Measurements from ENCODE around the gene ZFP2. TPM values are rescaled to one million over a fixed set of nuclear protein-coding genes. Genes with fewer than 3 reads are reported as not detected.
"Not testable (repeated sequence)": the region's sequence is repeated elsewhere in the genome, so short reads cannot be mapped to it uniquely, and the experiment has no call there.

Gene ZFP2
- total RNA-seq, 2 experiments from 2014 or later = 0.22 to 0.32 TPM

- H3K4me3 ChIP-seq (ENCODE audit: low read depth, low read length, poor library complexity, severe bottlenecking) = no peak overlapping the region
- POLR2A ChIA-PET = no interaction called here
- TF ChIP-seq EZH2phosphoT487 (IDR thresholded peaks at IDR 0.05; ENCODE audit: borderline replicate concordance, low read depth, low read length) (no peak), CTCF (conservative IDR thresholded peaks at IDR 0.05; ENCODE audit: low read length) (no peak)
- intact Hi-C loops (cut with micrococcal nuclease; ENCODE audit: unreplicated experiment) = no loop called here
- H2AFZ ChIP-seq (ENCODE audit: low read length) = no peak overlapping the region
- no peaks in the 10 kb centered on the region for H4K20me1 ChIP-seq (ENCODE audit: insufficient read depth, low read length)
- CTCF ChIA-PET (ENCODE audit: unreplicated experiment) = no interaction called here
- no TSS peak for BruUV-seq (replicated peaks)
- H3K9me2 ChIP-seq (ENCODE audit: insufficient read depth, low read length) = no peaks in the 10 kb centered on the region
- H3K9me3 ChIP-seq (ENCODE audit: low read length) = peaks cover 21% of the 10 kb centered on the region
- H3K79me2 ChIP-seq (ENCODE audit: insufficient read depth, low read depth, low read length) = no peaks in the 10 kb centered on the region
- no peaks in the 10 kb centered on the region for H3K4me1 ChIP-seq (ENCODE audit: insufficient read depth, low read length, poor library complexity, severe bottlenecking)
- no peak overlapping the region for H3K4me2 ChIP-seq (ENCODE audit: low read length)
- H3K27ac ChIP-seq (ENCODE audit: low read depth, low read length, poor library complexity, severe bottlenecking) = no peak overlapping the region
- H3K36me3 ChIP-seq (ENCODE audit: insufficient read depth, low read length) = peaks cover 86% of the 10 kb centered on the region
- no peak for DNase-seq (ENCODE audit: low spot score)
Observed at GRCh38 chr5:178870411-178870810, 25.3 kb upstream of the ZFP2 start.

GRCh38 chr5:178872302-178872701, 23.4 kb upstream of the ZFP2 start:
- CTCF ChIA-PET (ENCODE audit: unreplicated experiment) = no interaction called here
- H3K4me2 ChIP-seq (ENCODE audit: low read length) = no peak overlapping the region
- H3K9me2 ChIP-seq (ENCODE audit: insufficient read depth, low read length) = no peaks in the 10 kb centered on the region
- intact Hi-C loops (cut with micrococcal nuclease; ENCODE audit: unreplicated experiment) = no loop called here
- H3K27ac ChIP-seq (ENCODE audit: low read depth, low read length, poor library complexity, severe bottlenecking) = no peak overlapping the region
- no TSS peak for BruUV-seq (replicated peaks)
- no peaks in the 10 kb centered on the region for H3K4me1 ChIP-seq (ENCODE audit: insufficient read depth, low read length, poor library complexity, severe bottlenecking)
- POLR2A ChIA-PET = no interaction called here
- H3K4me3 ChIP-seq (ENCODE audit: low read depth, low read length, poor library complexity, severe bottlenecking) = no peak overlapping the region
- peaks cover 86% of the 10 kb centered on the region for H3K36me3 ChIP-seq (ENCODE audit: insufficient read depth, low read length)
- DNase-seq (ENCODE audit: low spot score) = no peak
- peaks cover 26% of the 10 kb centered on the region for H3K9me3 ChIP-seq (ENCODE audit: low read length)
- H4K20me1 ChIP-seq (ENCODE audit: insufficient read depth, low read length) = no peaks in the 10 kb centered on the region
- no peaks in the 10 kb centered on the region for H3K79me2 ChIP-seq (ENCODE audit: insufficient read depth, low read depth, low read length)
- no peak overlapping the region for H2AFZ ChIP-seq (ENCODE audit: low read length)
- TF ChIP-seq EZH2phosphoT487 (IDR thresholded peaks at IDR 0.05; ENCODE audit: borderline replicate concordance, low read depth, low read length) (no peak), CTCF (conservative IDR thresholded peaks at IDR 0.05; ENCODE audit: low read length) (no peak)

- POLR2A ChIA-PET; DNase-seq (ENCODE audit: low spot score); H3K4me3 ChIP-seq (ENCODE audit: low read depth, low read length, poor library complexity, severe bottlenecking); H2AFZ ChIP-seq (ENCODE audit: low read length); H3K4me2 ChIP-seq (ENCODE audit: low read length); H4K20me1 ChIP-seq (ENCODE audit: insufficient read depth, low read length); H3K4me1 ChIP-seq (ENCODE audit: insufficient read depth, low read length, poor library complexity, severe bottlenecking); H3K79me2 ChIP-seq (ENCODE audit: insufficient read depth, low read depth, low read length); BruUV-seq (replicated peaks); intact Hi-C loops (cut with micrococcal nuclease; ENCODE audit: unreplicated experiment); CTCF ChIA-PET (ENCODE audit: unreplicated experiment); H3K27ac ChIP-seq (ENCODE audit: low read depth, low read length, poor library complexity, severe bottlenecking); H3K9me2 ChIP-seq (ENCODE audit: insufficient read depth, low read length): not testable (repeated sequence)
- peaks cover 35% of the 10 kb centered on the region for H3K9me3 ChIP-seq (ENCODE audit: low read length)
- H3K36me3 ChIP-seq (ENCODE audit: insufficient read depth, low read length) = peaks cover 92% of the 10 kb centered on the region
Observed at GRCh38 chr5:178883115-178883694, 12.5 kb upstream of the ZFP2 start.

All from OCI-LY7 (cell line).